GM21529 (cell line): Measurements from ENCODE around the gene PTPA.
"Not testable (repeated sequence)": the region's sequence is repeated elsewhere in the genome, so short reads cannot be mapped to it uniquely, and the experiment has no call there.

Experiments used
- ATAC-seq: cut with Tn5 transposase; IDR thresholded peaks from one replicate; pipeline ENCODE4 v1.9.1; 2021; ENCODE audit not compliant: unreplicated experiment

The PTPA gene

GRCh38 chr9:129194221-129194620, 83.0 kb downstream of the PTPA start:
- ATAC-seq = no peak

- ATAC-seq = no peak
Measured at GRCh38 chr9:129195606-129196005, 84.4 kb downstream of the PTPA start.

- ATAC-seq = not testable (repeated sequence)
Measured at GRCh38 chr9:129197045-129197444, 85.8 kb downstream of the PTPA start.

- ATAC-seq = no peak
Measured at GRCh38 chr9:129197978-129198318, 86.7 kb downstream of the PTPA start.
